K562 (cell line): Measurements from ENCODE around the gene CDKN2B-AS1. TPM values are rescaled to one million over a fixed set of nuclear protein-coding genes. Genes with fewer than 3 reads are reported as not detected.

Experiments
- ATAC-seq: fragments of 200-7000 bp; cut with Tn5 transposase; 3 replicates; pipeline ENCODE4 v1.9.1; 2020; ENCODE audit warnings: moderate library complexity
- BruUV-seq: library from RNA; stranded (reverse); fragments of 400-500 nt; replicated peaks from 2 replicates; lab custom pipeline; 2021; lab: Mats Ljungman, UMichigan
- CTCF ChIA-PET: fragments of 300-600 bp; formaldehyde crosslinking; extraction: SDS; loops from one replicate; lab custom pipeline; 2021; ENCODE audit warnings: low intra/inter-chr PET ratio; lab: Yijun Ruan, JAX
- POLR2A ChIA-PET: fragments of 300-600, 350-650 bp; sonication (Branson Sonifier 250); formaldehyde crosslinking; extraction: SDS; loops from one replicate; lab custom pipeline; 2021; ENCODE audit warnings: antibody characterized with exemption, inconsistent platforms; lab: Yijun Ruan, JAX
- DNase-seq, 4 experiments: peaks; one replicate each; pipeline versions ENCODE4 v3.0.0 to v3.0.0-alpha.2; 2011 to 2018; ENCODE audit warnings: low spot score in 3 of 4, mixed read lengths in 3 of 4; ENCODE audit errors: extremely low read depth in 1 of 4
- FAIRE-seq: peaks from 2 replicates; lab custom pipeline; 2011; peaks lifted over from hg19 to GRCh38; lab: Jason Lieb, UNC
- H2AFZ ChIP-seq: 2 replicates; pipeline ENCODE4 v1.6.0; 2011; ENCODE audit warnings: low read depth, low read length, control low read depth, inconsistent platforms
- H3K27ac ChIP-seq: fragments of 200-600 bp; 3 replicates; pipeline ENCODE4 v1.8.0; 2011; ENCODE audit warnings: low read depth, mild to moderate bottlenecking, control low read depth, inconsistent platforms, low read length, moderate library complexity, mixed read lengths; ENCODE audit errors: extremely low read depth
- H3K27me3 ChIP-seq, 2 experiments: fragments of 300-600 bp in 1 of 2; 2 replicates in 1 of 2; 3 replicates in 1 of 2; pipeline versions ENCODE4 v1.6.0 to v1.8.0; 2011; ENCODE audit warnings: inconsistent platforms in 2 of 2, low read length in 2 of 2, mild to moderate bottlenecking in 1 of 2, mixed read lengths in 1 of 2, moderate library complexity in 1 of 2; ENCODE audit not compliant: control insufficient read depth in 2 of 2, insufficient read depth in 2 of 2
- H3K36me3 ChIP-seq: fragments of 300-600 bp; 3 replicates; pipeline ENCODE4 v1.8.0; 2011; ENCODE audit warnings: mild to moderate bottlenecking, low read length, inconsistent platforms; ENCODE audit not compliant: control insufficient read depth, insufficient read depth
- H3K4me1 ChIP-seq, 2 experiments: fragments of 200-600 bp in 1 of 2; replicated peaks in 1 of 2; 2 replicates in 1 of 2; 3 replicates in 1 of 2; pipeline versions ENCODE4 v1.5.1 to v1.8.0; 2011; ENCODE audit warnings: inconsistent platforms in 2 of 2, low read length in 2 of 2, mild to moderate bottlenecking in 1 of 2, mixed read lengths in 1 of 2, moderate library complexity in 1 of 2; ENCODE audit not compliant: control insufficient read depth in 2 of 2, insufficient read depth in 2 of 2
- H3K4me2 ChIP-seq: 2 replicates; pipeline ENCODE4 v1.6.1; 2011; ENCODE audit warnings: low read length, control low read depth, inconsistent platforms, mixed read lengths; ENCODE audit not compliant: insufficient read depth
- H3K4me3 ChIP-seq: fragments of 200-600 bp; sonication (generic), shearing (Covaris generic); 2 replicates; pipeline ENCODE4 v1.5.1; 2016; ENCODE audit warnings: control low read depth, inconsistent platforms
- H3K79me2 ChIP-seq: fragments of 200-600 bp; 3 replicates; pipeline ENCODE4 v1.8.0; 2011; ENCODE audit warnings: low read length, inconsistent platforms; ENCODE audit not compliant: control insufficient read depth, insufficient read depth
- H3K9ac ChIP-seq, 2 experiments: 2 replicates each; pipeline versions ENCODE4 v1.6.0 to v1.6.1; 2011; ENCODE audit warnings: low read depth in 2 of 2, low read length in 2 of 2, control low read depth in 1 of 2, inconsistent platforms in 1 of 2, mild to moderate bottlenecking in 1 of 2, mixed read lengths in 1 of 2; ENCODE audit not compliant: insufficient read depth in 1 of 2
- H3K9me1 ChIP-seq: one replicate; pipeline ENCODE4 v1.6.0; 2011; ENCODE audit warnings: inconsistent platforms, mild to moderate bottlenecking, low read length, moderate library complexity; ENCODE audit not compliant: control insufficient read depth, insufficient read depth
- H3K9me3 ChIP-seq: replicated peaks from 2 replicates; pipeline ENCODE4 v1.5.1; 2011; ENCODE audit warnings: low read depth, low read length, inconsistent platforms; ENCODE audit not compliant: control insufficient read depth, insufficient read depth
- H4K20me1 ChIP-seq: replicated peaks from 2 replicates; pipeline ENCODE4 v1.6.1; 2011; ENCODE audit warnings: low read length, inconsistent platforms, mixed read lengths; ENCODE audit not compliant: control insufficient read depth, insufficient read depth
- CBX1 ChIP-seq: sonication (generic); IDR thresholded peaks from 2 replicates; pipeline ENCODE4 v1.6.1; 2016; ENCODE audit warnings: antibody characterized with exemption, low read depth, mild to moderate bottlenecking
- EZH2 ChIP-seq: IDR thresholded peaks from 2 replicates; pipeline ENCODE4 v1.6.1; 2012; ENCODE audit warnings: low read depth, mild to moderate bottlenecking, inconsistent platforms, low read length, borderline replicate concordance
- FOXJ3 ChIP-seq: sonication (generic); formaldehyde crosslinking; IDR thresholded peaks from 2 replicates; pipeline ENCODE4 v1.4.0; 2020; ENCODE audit warnings: mild to moderate bottlenecking, missing genetic modification reagents
- GATAD2B ChIP-seq: fragments of 450-650 bp; IDR thresholded peaks from 2 replicates; pipeline ENCODE4 v1.6.1; 2017; ENCODE audit warnings: mild to moderate bottlenecking, borderline replicate concordance
- KDM2B ChIP-seq: fragments of 250-450 bp; sonication (Bioruptor Pico); IDR thresholded peaks from 2 replicates; pipeline ENCODE4 v1.8.0; 2021; ENCODE audit warnings: mild to moderate bottlenecking, moderate library complexity
- MYNN ChIP-seq, 2 experiments: sonication (generic); formaldehyde crosslinking in 1 of 2; IDR thresholded peaks; 2 replicates each; pipeline versions ENCODE4 v1.5.0 to v1.6.1; 2016 to 2020; ENCODE audit warnings: antibody characterized with exemption in 1 of 2, missing genetic modification reagents in 1 of 2
- NELFE ChIP-seq: IDR thresholded peaks from 2 replicates; pipeline ENCODE4 v1.6.1; 2011; ENCODE audit warnings: mild to moderate bottlenecking; ENCODE audit not compliant: insufficient read depth, insufficient read length
- NR2F6 ChIP-seq: fragments of 450-650 bp; formaldehyde crosslinking; IDR thresholded peaks from 2 replicates; pipeline ENCODE4 v1.4.0; 2020; ENCODE audit warnings: mild to moderate bottlenecking
- PHF20 ChIP-seq: fragments of 450-650 bp; IDR thresholded peaks from 2 replicates; pipeline ENCODE4 v1.6.1; 2018; ENCODE audit not compliant: partially characterized antibody
- RAD51 ChIP-seq: fragments of 450-650 bp; IDR thresholded peaks from 2 replicates; pipeline ENCODE4 v1.7.1; 2016; ENCODE audit warnings: low read depth, mild to moderate bottlenecking, borderline replicate concordance
- RBM22 ChIP-seq: fragments of 200-400 bp; formaldehyde crosslinking; IDR thresholded peaks from 2 replicates; pipeline ENCODE4 v1.6.1; 2018; ENCODE audit warnings: low read length, low read depth; ENCODE audit not compliant: poor library complexity, severe bottlenecking
- RHOXF2B ChIP-seq: fragments of 250-450 bp; sonication (Bioruptor Pico); conservative IDR thresholded peaks from 2 replicates; pipeline ENCODE4 v1.5.1; 2021
- SLC30A9 ChIP-seq: fragments of 250-450 bp; sonication (Bioruptor Pico); IDR thresholded peaks from 2 replicates; pipeline ENCODE4 v1.8.0; 2022; ENCODE audit warnings: mild to moderate bottlenecking, moderate library complexity
- SMAD3 ChIP-seq: fragments of 450-650 bp; formaldehyde crosslinking; conservative IDR thresholded peaks from 2 replicates; pipeline ENCODE4 v1.4.0; 2020; ENCODE audit warnings: mild to moderate bottlenecking
- SRSF3 ChIP-seq: fragments of 200-400 bp; formaldehyde crosslinking; IDR thresholded peaks from 2 replicates; pipeline ENCODE4 v1.6.1; 2016; ENCODE audit warnings: mild to moderate bottlenecking, low read length, moderate library complexity; ENCODE audit not compliant: insufficient read depth
- USF2 ChIP-seq: sonication (generic); formaldehyde crosslinking; IDR thresholded peaks from 2 replicates; pipeline ENCODE4 v1.5.0; 2020; ENCODE audit warnings: missing genetic modification reagents
- WGBS: fragments of 100-300 bp; shearing (Covaris generic); methylation state at CpG from one replicate; pipeline ENCODE4 v1.1.6; 2016; ENCODE audit warnings: low coverage, mixed read lengths; ENCODE audit not compliant: insufficient coverage; ENCODE audit errors: missing lambda C conversion rate; 5-methylcytosine and 5-hydroxymethylcytosine counted together
- in situ Hi-C: fragments of 300-500 bp; cut with MboI; formaldehyde crosslinking; loops from 4 replicates; pipeline ENCODE4 v1.15.0; 2018; ENCODE audit warnings: inconsistent platforms, mixed read lengths
- intact Hi-C: fragments of 100-400 bp; cut with micrococcal nuclease; formaldehyde crosslinking; loops from 2 replicates; pipeline ENCODE4 v1.14.2; 2022
- polyA plus RNA-seq, 8 experiments: library from polyadenylated mRNA; depleted of rRNA in 4 of 8; stranded (reverse) in 5 of 8; unstranded in 3 of 8; fragments of >200 nt; fragmentation: Nextera tagmentation in 2 of 8; fragmentation: Illumina TruSeq in 1 of 8; extraction: Ambion mirVana in 2 of 8; extraction: Trizol in 1 of 8; gene quantifications; 2 replicates each; pipeline versions ENCODE4 v1.2.1 to v1.2.3, GENCODE V29; 2011 to 2014; ENCODE audit warnings: inconsistent platforms in 1 of 8, missing spikeins in 1 of 8
- total RNA-seq, 7 experiments: library from RNA; depleted of rRNA in 6 of 7; stranded (reverse); fragments of >200 nt in 6 of 7; fragmentation: Illumina TruSeq in 2 of 7; extraction: Trizol in 2 of 7; gene quantifications; 2 replicates each; pipeline versions ENCODE4 v1.2.1 to v1.2.3, GENCODE V29; 2011 to 2021; ENCODE audit warnings: low replicate concordance in 1 of 7

CDKN2B-AS1 gene
- total and polyA plus RNA-seq, 9 of the 15 experiments (the other 6 are each of a cell fraction or from before 2014, with no cell fraction given), result not detected

- TF ChIP-seq USF2, result no peak
- TF ChIP-seq CBX1, result no peak
- no peak for TF ChIP-seq SRSF3
- TF ChIP-seq GATAD2B, result no peak
- no peak for TF ChIP-seq MYNN (IDR thresholded peaks at IDR 0.05)
- no peak for TF ChIP-seq MYNN (CRISPR knock-in tag; IDR thresholded peaks at IDR 0.05)
- TF ChIP-seq SMAD3, result no peak
- no peak for TF ChIP-seq RHOXF2B (CRISPR knock-in tag)
- no peak for TF ChIP-seq EZH2
- no peak for TF ChIP-seq KDM2B (CRISPR knock-in tag)
- TF ChIP-seq NR2F6, result no peak
- TF ChIP-seq NELFE, result no peak
- no peak for TF ChIP-seq SLC30A9 (CRISPR knock-in tag)
- TF ChIP-seq PHF20, result no peak
Observed at GRCh38 chr9:22073349-22073748, 78.8 kb downstream of the CDKN2B-AS1 start (continued).

GRCh38 chr9:22078081-22078480, 83.5 kb downstream of the CDKN2B-AS1 start:
- CTCF ChIA-PET, result no interaction called here
- TF ChIP-seq RAD51 (no peak), RBM22 (no peak), FOXJ3 (CRISPR knock-in tag) (no peak)

More at GRCh38 chr9:22078081-22078480, 83.5 kb downstream of the CDKN2B-AS1 start:
- Histone ChIP-seq H3K4me2 (no peak overlapping the region), H3K27me3 (no peaks in the 10 kb centered on the region), H3K4me1 (no peaks in the 10 kb centered on the region), H2AFZ (no peak overlapping the region), H3K36me3 (no peaks in the 10 kb centered on the region), H3K9ac (no peak overlapping the region), H3K79me2 (no peaks in the 10 kb centered on the region), H3K27ac (no peak overlapping the region), H3K9me3 (no peaks in the 10 kb centered on the region), H3K4me3 (no peak overlapping the region), H4K20me1 (no peaks in the 10 kb centered on the region), H3K9me1 (no peaks in the 10 kb centered on the region)
- WGBS, result no CpG with 5 or more reads among the region's 3 CpGs
- intact Hi-C loops, result no loop called here
- POLR2A ChIA-PET, result no interaction called here
- FAIRE-seq, result no peak
- no peak for DNase-seq
- in situ Hi-C loops, result no loop called here
- ATAC-seq, result no peak
- BruUV-seq, result no TSS peak
